ENCODE measurements around the gene EIF4E2. TPM values are rescaled to one million over a fixed set of nuclear protein-coding genes. Genes with fewer than 3 reads are reported as not detected.

EIF4E2 gene
- polyA plus RNA-seq, 1 experiment, result 40.5 TPM

Other genes starting within 250 kb of the EIF4E2 start
- not detected in 2 replicates for gene ALPP, start 171.9 kb upstream of the EIF4E2 start, polyA plus RNA-seq (2011; rRNA removed)
- gene ALPG, start 143.8 kb upstream of the EIF4E2 start, polyA plus RNA-seq (2011; rRNA removed), result not detected in 2 replicates
- gene ALPI, start 94.5 kb upstream of the EIF4E2 start, polyA plus RNA-seq (2011; rRNA removed), result not detected in 2 replicates
- gene ECEL1, start 62.9 kb upstream of the EIF4E2 start, polyA plus RNA-seq (2011; rRNA removed), result not detected in 2 replicates
- gene PRSS56, start 30.3 kb upstream of the EIF4E2 start, polyA plus RNA-seq (2011; rRNA removed), result not detected in 2 replicates
- gene CHRND, start 24.5 kb upstream of the EIF4E2 start, polyA plus RNA-seq (2011; rRNA removed), result not detected in 2 replicates
- not detected in 2 replicates for gene CHRNG, start 11.0 kb upstream of the EIF4E2 start, polyA plus RNA-seq (2011; rRNA removed)
- 3.6 and 4.3 TPM in 2 replicates for gene TIGD1, start 132 bp upstream of the EIF4E2 start, polyA plus RNA-seq (2011; rRNA removed)
- 0.05 TPM in 1 of 2 replicates, not detected in the other for gene EFHD1, start 82.9 kb downstream of the EIF4E2 start, polyA plus RNA-seq (2011; rRNA removed)
- gene GIGYF2, start 146.6 kb downstream of the EIF4E2 start, polyA plus RNA-seq (2011; rRNA removed), result 28.8 and 34.6 TPM in 2 replicates
- gene KCNJ13, start 225.9 kb downstream of the EIF4E2 start, polyA plus RNA-seq (2011; rRNA removed), result 0.02 TPM in 1 of 2 replicates, not detected in the other